ENCODE data around the gene CPVL.

The CPVL gene

GRCh38 chr7:28979776-28980175 is 166.6 kb downstream of the CPVL start:
- no peak for TF ChIP-seq POLR2A (IDR thresholded peaks at IDR 0.05; ENCODE audit: low read depth, low read length)
- FAIRE-seq (no peak), DNase-seq (ENCODE audit: insufficient read length, low spot score) (no peak)

DNA sequence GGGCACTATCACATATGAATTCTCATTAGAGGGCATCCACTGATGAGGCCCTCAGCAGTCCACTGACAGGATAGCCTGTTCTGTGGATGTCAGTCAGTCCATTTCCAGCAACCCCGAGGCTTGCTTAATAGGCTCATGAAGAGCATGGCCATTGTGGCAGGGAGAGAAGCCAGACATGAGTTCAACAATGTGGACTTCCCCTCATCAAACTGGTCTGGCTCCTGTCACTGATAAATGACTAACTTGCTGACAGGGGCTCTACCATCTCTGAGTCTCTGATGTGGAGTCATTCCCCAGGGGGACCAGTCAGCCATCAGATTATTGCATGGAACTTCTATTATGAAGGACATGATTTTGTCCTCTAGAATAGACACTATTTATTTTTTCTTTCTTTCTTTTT is 168.5 kb downstream of the CPVL start:
- no peak for TF ChIP-seq POLR2A (IDR thresholded peaks at IDR 0.05; ENCODE audit: low read depth, low read length)
- FAIRE-seq (no peak), DNase-seq (ENCODE audit: insufficient read length, low spot score) (no peak)

- FAIRE-seq (no peak), DNase-seq (ENCODE audit: insufficient read length, low spot score) (no peak)
- no peak for TF ChIP-seq POLR2A (IDR thresholded peaks at IDR 0.05; ENCODE audit: low read depth, low read length)
These were observed 170.3 kb downstream of the CPVL start for GRCh38 chr7:28976022-28976421.

DNA sequence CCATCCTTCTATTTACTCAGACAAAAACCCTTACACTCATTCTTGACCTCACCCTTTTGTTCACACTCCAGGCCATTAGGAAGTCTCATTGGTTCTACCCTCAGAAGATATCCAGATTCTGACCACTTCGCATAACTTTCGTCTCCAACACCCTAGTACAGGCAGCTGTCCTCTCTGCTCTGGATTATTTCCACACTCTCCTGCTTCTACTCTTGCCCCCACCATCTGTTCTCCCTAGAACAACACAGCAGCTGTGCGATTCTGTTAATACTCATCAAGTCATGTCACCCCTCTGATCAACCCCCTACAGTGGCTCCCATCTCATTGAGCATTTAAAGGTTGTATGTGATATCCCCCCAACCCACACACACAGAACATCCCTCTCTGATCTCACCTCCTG is 172.7 kb downstream of the CPVL start:
- TF ChIP-seq POLR2A (IDR thresholded peaks at IDR 0.05; ENCODE audit: low read depth, low read length): no peak
- FAIRE-seq: no peak
- no peak for DNase-seq (ENCODE audit: insufficient read length, low spot score)

- DNase-seq (ENCODE audit: insufficient read length, low spot score) (no peak), FAIRE-seq (no peak)
- TF ChIP-seq POLR2A (IDR thresholded peaks at IDR 0.05; ENCODE audit: low read depth, low read length): no peak
These were observed 182.3 kb downstream of the CPVL start for GRCh38 chr7:28964056-28964455.

GRCh38 chr7:28961972-28962371 is 184.4 kb downstream of the CPVL start:
- DNase-seq (ENCODE audit: insufficient read length, low spot score) (no peak), FAIRE-seq (no peak)
- no peak for TF ChIP-seq POLR2A (IDR thresholded peaks at IDR 0.05; ENCODE audit: low read depth, low read length)

GRCh38 chr7:28960071-28960840 is 186.1 kb downstream of the CPVL start:
- FAIRE-seq (no peak), DNase-seq (ENCODE audit: insufficient read length, low spot score) (no peak)
- TF ChIP-seq POLR2A (IDR thresholded peaks at IDR 0.05; ENCODE audit: low read depth, low read length): no peak

- TF ChIP-seq POLR2A (IDR thresholded peaks at IDR 0.05; ENCODE audit: low read depth, low read length): no peak
- FAIRE-seq: no peak
- no peak for DNase-seq (ENCODE audit: insufficient read length, low spot score)
These were observed 187.4 kb downstream of the CPVL start for GRCh38 chr7:28958980-28959347.

- no peak for TF ChIP-seq POLR2A (IDR thresholded peaks at IDR 0.05; ENCODE audit: low read depth, low read length)
- DNase-seq (ENCODE audit: insufficient read length, low spot score): no peak
- no peak for FAIRE-seq
These were observed 187.9 kb downstream of the CPVL start, which contains the start of gene TRIL for GRCh38 chr7:28958235-28958979. TSS of gene TRIL (minus strand) at chr7:28958330. CDS start at chr7:28958046, 284 bp downstream.

DNA sequence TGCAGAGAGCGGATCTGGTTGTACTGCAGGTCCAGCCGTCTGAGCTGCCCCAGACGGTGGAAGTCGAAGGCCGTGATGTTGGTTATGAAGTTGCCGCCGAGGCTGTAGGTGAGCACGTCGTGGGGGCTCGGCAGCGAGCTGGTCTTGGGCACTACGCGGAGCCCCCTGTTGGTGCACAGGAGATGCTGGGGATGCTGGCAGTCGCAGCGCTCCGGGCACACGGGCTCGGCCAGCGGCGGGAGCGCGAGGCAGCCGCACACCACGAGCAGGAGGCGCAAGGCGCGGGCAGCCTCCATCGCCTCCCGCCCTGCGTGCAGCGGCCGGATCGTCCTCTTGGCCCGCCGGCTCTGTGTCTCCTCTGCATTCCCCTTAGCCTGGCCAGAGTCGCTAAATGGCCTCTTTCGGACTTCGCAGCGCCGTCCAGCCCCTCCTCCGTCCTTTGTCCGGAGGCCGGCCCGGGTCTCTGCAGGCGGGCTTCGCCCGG is 188.5 kb downstream of the CPVL start:
- DNase-seq (ENCODE audit: insufficient read length, low spot score): no peak

DNA sequence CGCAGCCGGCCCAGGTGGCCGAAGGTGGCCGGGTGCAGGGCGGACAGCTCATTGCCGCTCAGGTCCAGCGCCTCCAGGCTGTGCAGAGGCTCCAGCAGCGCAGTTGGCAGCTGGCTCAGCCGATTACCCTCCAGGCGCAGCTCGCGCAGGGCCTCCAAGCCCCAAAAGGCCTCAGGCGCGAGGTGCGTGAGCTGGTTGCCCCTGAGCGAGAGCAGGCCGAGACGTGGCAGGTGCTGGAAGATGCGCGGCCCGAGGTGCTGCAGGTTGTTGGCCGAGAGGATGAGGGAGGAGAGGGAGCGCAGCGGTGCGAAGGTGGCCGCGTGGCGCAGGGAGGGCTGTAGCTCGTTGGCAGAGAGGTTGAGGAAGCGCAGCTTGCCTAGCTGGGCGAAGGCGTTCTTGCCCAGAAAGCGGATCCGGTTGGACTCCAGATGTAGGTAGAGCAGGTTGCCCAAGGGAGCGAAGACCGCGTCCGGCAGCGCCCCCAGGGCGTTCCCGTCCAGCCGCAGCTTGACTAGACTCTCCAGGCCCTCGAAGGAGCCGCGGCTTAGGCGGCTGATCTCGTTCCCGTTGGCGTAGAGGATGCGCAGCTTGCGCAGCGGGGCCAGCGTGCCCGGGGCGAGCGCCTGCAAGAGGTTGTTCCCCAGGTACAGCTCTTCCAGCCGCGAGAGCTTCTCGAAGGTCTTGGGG is 189.1 kb downstream of the CPVL start:
- DNase-seq (ENCODE audit: insufficient read length, low spot score) (no peak), FAIRE-seq (no peak)
- TF ChIP-seq POLR2A (IDR thresholded peaks at IDR 0.05; ENCODE audit: low read depth, low read length): no peak

More for the DNA sequence above, 188.5 kb downstream of the CPVL start:
- FAIRE-seq: no peak
- no peak for TF ChIP-seq POLR2A (IDR thresholded peaks at IDR 0.05; ENCODE audit: low read depth, low read length)

GRCh38 chr7:28956608-28957063 is 189.7 kb downstream of the CPVL start:
- DNase-seq (ENCODE audit: insufficient read length, low spot score): no peak
- no peak for TF ChIP-seq POLR2A (IDR thresholded peaks at IDR 0.05; ENCODE audit: low read depth, low read length)
- no peak for FAIRE-seq

DNA sequence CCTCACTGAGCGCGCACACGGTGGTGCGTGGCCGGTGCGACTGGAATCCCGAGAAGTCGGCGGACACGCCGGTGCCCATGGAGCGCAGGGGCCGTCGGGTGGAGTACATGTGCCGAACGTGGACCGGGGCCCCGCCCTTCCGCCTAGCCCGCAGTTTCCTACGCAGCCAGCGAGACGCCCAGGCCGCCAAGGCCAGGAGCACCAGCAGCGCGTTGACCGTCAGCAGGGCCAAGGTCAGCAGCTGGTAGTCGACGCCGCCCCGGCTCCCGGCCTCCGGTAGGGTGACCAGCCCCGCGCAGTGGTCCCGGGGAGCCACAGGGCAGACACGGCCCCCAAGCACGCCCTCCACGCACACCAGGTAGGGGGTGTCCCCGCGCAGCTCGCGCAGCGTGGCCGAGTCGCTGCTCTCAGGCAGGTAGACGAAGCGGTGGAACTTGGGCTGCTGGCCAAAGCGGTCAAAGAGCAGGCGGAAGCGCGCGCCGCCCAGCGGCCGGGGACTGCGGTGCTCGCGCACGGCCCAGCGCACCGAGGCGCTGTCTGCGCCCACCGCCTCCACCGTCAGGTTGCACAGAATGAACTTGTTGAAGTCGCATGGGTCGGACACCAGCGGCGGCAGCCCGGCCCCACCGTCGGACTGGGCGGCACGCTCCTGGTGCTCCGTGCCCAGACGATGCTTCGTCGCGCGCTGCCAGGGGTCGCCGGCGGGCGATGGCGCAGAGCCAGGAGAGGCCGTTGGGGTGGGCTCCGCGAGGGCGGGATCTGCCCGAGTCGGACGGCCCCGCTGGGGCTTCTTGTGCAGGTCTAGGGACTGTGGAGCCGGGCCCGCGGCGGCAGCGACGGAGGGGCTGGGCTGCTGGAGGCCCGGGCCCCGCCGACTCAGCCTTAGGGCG is 190.4 kb downstream of the CPVL start:
- DNase-seq (ENCODE audit: insufficient read length, low spot score) (no peak), FAIRE-seq (no peak)
- TF ChIP-seq POLR2A (IDR thresholded peaks at IDR 0.05; ENCODE audit: low read depth, low read length): no peak

Data from H54 (cell line).